IPS DF 6.9 (cell line): ENCODE data around the gene KIAA1755.

Experiments used
- DNase-seq: peaks from one replicate; pipeline ENCODE4 v3.0.0-alpha.2; 2013; ENCODE audit warnings: low read depth, low spot score
- H3K27ac ChIP-seq: one replicate; pipeline ENCODE4 v1.5.1; 2013; ENCODE audit warnings: low read length, control low read depth
- H3K27me3 ChIP-seq: 2 replicates; pipeline ENCODE4 v1.6.1; 2013; ENCODE audit warnings: mild to moderate bottlenecking, low read length; ENCODE audit not compliant: control insufficient read depth, insufficient read depth
- H3K36me3 ChIP-seq: 2 replicates; pipeline ENCODE4 v1.6.1; 2013; ENCODE audit warnings: low read length; ENCODE audit not compliant: control insufficient read depth, insufficient read depth
- H3K4me1 ChIP-seq: 2 replicates; pipeline ENCODE4 v1.6.1; 2013; ENCODE audit warnings: low read length; ENCODE audit not compliant: control insufficient read depth, insufficient read depth
- H3K4me3 ChIP-seq: 2 replicates; pipeline ENCODE4 v1.5.1; 2013; ENCODE audit warnings: mild to moderate bottlenecking, low read length
- H3K9me3 ChIP-seq: 2 replicates; pipeline ENCODE4 v1.6.1; 2013; ENCODE audit warnings: low read length, inconsistent platforms; ENCODE audit not compliant: control insufficient read depth, insufficient read depth
- WGBS: extraction: QIAGEN DNeasy Blood & Tissue Kit; methylation state at CpG from one replicate; pipeline ENCODE4 v1.1.7; 2013; ENCODE audit warnings: mixed read lengths, missing lambda C conversion rate; ENCODE audit not compliant: insufficient read length, insufficient coverage; 5-methylcytosine and 5-hydroxymethylcytosine counted together

Gene KIAA1755

DNA sequence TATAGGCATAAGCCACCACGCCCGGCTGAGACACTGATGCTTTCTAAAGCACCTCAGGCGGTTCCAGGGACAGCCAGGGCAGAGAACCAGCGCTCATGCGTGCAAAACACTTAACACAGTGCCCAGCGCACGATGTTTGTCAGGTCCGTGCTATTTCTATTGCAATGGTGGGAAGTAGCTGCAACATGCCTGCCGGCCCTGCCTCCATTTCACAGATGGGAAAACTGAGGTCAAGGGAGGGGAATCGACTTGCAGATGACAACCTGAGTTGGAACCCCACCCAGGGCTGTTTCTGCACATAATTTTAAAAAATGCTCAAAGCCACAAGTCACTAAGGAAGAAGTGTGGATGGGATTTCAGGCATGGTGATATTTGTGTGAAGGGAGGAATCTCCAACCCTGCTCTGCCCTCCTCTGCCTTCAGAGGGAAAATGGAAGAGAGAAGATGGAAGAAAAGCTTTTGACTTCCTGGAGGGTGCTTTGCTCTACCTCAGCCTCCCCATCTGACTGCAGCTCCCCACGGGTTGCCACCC, 39.9 kb downstream of the KIAA1755 start:
- no peaks in the 10 kb centered on the region for H3K27me3 ChIP-seq
- no peaks in the 10 kb centered on the region for H3K4me1 ChIP-seq
- H3K36me3 ChIP-seq, result no peaks in the 10 kb centered on the region
- H3K9me3 ChIP-seq, result no peaks in the 10 kb centered on the region
- no peak for DNase-seq
- WGBS, result no CpG with 5 or more reads among the region's 11 CpGs
- no peak overlapping the region for H3K4me3 ChIP-seq
- no peak overlapping the region for H3K27ac ChIP-seq

- no peaks in the 10 kb centered on the region for H3K4me1 ChIP-seq
- H3K4me3 ChIP-seq, result no peak overlapping the region
- no peaks in the 10 kb centered on the region for H3K36me3 ChIP-seq
- H3K9me3 ChIP-seq, result no peaks in the 10 kb centered on the region
- no peak overlapping the region for H3K27ac ChIP-seq
- no peaks in the 10 kb centered on the region for H3K27me3 ChIP-seq
- no peak for DNase-seq
- no CpG with 5 or more reads among the region's 19 CpGs for WGBS
Observed at GRCh38 chr20:38219006-38219950, 41.3 kb downstream of the KIAA1755 start.

- H3K27me3 ChIP-seq, result no peaks in the 10 kb centered on the region
- no peak for DNase-seq
- H3K9me3 ChIP-seq, result no peaks in the 10 kb centered on the region
- no peaks in the 10 kb centered on the region for H3K36me3 ChIP-seq
- H3K4me3 ChIP-seq, result no peak overlapping the region
- no peak overlapping the region for H3K27ac ChIP-seq
- H3K4me1 ChIP-seq, result no peaks in the 10 kb centered on the region
- WGBS, result no CpG with 5 or more reads among the region's 7 CpGs
Observed at GRCh38 chr20:38218566-38218885, 42.0 kb downstream of the KIAA1755 start.

DNA sequence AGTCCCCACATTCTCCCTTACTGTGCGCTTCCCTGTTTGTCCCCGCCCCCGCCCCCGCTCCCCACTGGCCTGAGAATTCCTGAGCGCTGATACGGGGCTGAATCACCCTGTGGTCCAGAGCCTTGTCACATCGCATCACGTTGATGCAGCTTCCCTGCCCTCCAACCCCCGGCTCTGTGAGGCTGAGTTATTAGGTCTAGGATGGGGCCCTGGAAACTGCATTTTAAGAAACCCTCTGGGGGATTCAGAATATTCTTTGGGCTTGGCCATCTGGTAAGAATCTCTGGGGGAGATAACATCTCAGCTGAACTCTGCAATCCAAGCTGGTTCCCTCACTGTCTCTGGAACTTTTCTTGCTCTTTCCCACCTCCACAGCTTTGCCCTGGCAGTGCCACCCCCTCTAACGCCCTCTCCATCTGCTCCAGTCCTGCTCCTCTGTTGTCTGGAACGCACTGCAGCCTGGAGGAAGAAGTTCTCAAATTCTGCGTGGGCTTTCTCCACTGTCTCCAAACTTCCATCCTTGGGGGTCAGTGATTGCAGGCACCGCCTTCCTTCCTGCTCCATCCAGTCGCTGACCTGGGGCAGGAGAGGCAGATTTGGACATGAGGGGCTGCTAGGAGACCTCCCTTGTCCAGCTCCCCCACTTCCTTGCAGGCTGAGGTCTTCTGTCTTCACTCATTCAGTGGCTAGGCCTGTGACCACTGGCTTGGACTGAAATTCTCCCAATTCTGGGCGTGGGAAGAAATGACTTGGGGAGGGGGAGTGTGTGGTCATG, 42.6 kb downstream of the KIAA1755 start:
- H3K36me3 ChIP-seq, result no peaks in the 10 kb centered on the region
- H3K4me1 ChIP-seq, result no peaks in the 10 kb centered on the region
- H3K9me3 ChIP-seq, result no peaks in the 10 kb centered on the region
- H3K27me3 ChIP-seq, result no peaks in the 10 kb centered on the region
- H3K4me3 ChIP-seq, result no peak overlapping the region
- DNase-seq, result no peak
- WGBS, result no CpG with 5 or more reads among the region's 15 CpGs
- no peak overlapping the region for H3K27ac ChIP-seq

GRCh38 chr20:38216746-38217595, 43.6 kb downstream of the KIAA1755 start:
- no CpG with 5 or more reads among the region's 24 CpGs for WGBS
- no peak overlapping the region for H3K27ac ChIP-seq
- no peak overlapping the region for H3K4me3 ChIP-seq
- no peaks in the 10 kb centered on the region for H3K27me3 ChIP-seq
- H3K4me1 ChIP-seq, result no peaks in the 10 kb centered on the region
- H3K9me3 ChIP-seq, result no peaks in the 10 kb centered on the region
- no peaks in the 10 kb centered on the region for H3K36me3 ChIP-seq
- no peak for DNase-seq

- no peak for DNase-seq
- no peak overlapping the region for H3K27ac ChIP-seq
- no peaks in the 10 kb centered on the region for H3K36me3 ChIP-seq
- no peaks in the 10 kb centered on the region for H3K27me3 ChIP-seq
- WGBS, result no CpG with 5 or more reads among the region's 6 CpGs
- no peaks in the 10 kb centered on the region for H3K9me3 ChIP-seq
- no peak overlapping the region for H3K4me3 ChIP-seq
- H3K4me1 ChIP-seq, result no peaks in the 10 kb centered on the region
Observed at GRCh38 chr20:38216201-38216600, 44.3 kb downstream of the KIAA1755 start.

DNA sequence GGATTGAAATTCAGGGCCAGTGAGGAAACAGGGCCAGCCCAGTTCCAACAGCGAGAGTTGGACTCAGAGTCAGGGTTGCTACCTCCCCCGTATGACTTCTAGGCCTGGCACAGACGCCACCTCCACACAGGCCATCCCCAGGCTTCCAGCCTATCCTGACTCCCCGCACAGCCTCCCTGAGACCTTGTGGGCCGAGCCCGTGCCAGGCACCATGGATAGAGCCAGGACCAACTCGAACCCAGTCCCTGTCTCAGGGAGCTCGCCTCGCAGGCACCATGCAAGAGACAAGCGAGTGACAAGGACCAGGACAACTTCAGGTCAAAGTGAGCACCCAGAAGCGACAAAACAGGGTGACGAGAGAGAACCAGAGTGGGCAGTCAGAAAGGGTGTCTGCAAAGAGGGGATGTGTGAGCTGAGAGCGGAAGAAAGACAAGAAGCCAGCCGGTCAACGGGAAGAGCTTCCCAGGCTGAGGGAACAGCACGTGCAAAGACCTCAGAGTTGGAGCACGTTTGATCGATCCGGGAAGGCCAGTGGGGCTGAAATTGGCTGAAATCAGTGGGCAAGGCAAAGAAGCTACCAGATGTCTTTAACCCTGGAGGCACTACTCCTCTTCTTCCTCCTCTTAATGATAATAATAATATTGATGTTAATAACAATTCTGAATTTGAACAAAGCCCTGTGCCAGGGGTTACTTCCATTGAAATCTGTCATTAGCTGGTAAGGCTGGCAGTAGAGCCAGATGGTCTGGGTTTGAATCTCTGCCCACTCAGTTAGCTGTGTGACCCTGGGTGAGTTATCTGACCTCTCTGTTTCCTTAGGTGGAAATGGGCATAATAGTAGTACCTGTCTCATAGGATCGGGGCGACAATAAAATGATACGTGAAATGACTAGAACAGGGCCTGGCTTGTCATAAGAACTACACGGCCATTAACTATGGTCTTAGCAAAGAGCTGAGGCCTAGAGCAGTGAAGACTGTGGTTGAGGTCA, 45.0 kb downstream of the KIAA1755 start:
- H3K4me1 ChIP-seq, result no peaks in the 10 kb centered on the region
- DNase-seq, result no peak
- H3K9me3 ChIP-seq, result no peaks in the 10 kb centered on the region
- no peak overlapping the region for H3K27ac ChIP-seq
- H3K27me3 ChIP-seq, result no peaks in the 10 kb centered on the region
- no peak overlapping the region for H3K4me3 ChIP-seq
- H3K36me3 ChIP-seq, result no peaks in the 10 kb centered on the region
- WGBS, result no CpG with 5 or more reads among the region's 23 CpGs

DNA sequence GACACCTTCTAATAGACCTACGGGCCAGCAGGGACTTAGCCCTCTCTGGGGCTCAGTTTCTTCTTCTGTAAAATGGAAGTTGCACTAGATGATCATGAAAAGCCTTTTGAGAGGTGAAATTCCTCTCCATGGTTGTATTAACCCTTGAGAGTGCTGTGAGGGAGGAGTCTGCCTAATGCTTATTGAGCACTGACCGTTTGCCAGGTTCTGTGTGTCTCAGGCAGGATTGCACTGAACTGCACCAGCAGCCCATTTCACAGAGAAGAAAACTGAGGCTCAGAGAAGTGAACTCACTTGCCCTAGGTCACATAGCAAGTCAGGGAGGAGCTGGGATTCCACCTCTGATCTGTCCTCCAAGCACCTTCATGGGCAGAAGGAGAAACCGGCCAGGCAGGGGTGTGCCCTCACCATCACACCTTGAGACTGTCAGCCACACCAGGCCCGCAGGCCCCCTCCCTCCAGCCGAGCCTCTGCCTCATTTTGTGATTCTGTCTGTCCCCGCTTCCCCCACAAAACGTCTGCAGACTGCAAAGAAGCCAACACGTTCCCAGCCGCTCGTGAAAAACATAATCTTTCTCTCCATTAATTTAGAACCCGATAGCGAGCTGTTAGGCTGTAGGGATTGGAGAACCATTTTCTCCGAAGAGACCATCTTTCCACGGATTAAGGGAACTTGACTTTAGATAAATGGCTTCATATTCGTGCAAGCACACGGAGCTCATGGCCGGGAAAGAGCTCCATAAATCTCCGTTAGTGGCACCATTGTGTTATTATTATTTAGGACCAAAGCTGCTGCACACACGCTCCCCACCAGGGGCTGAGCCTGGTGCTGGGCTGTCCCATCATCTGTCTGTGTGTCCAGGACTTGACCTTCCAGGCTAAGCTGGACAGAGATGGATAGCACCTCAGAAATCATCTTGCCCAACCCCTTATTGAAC, 46.0 kb downstream of the KIAA1755 start:
- DNase-seq, result no peak
- Histone ChIP-seq H3K27ac (no peak overlapping the region), H3K36me3 (no peaks in the 10 kb centered on the region), H3K27me3 (no peaks in the 10 kb centered on the region), H3K4me1 (no peaks in the 10 kb centered on the region), H3K4me3 (no peak overlapping the region), H3K9me3 (no peaks in the 10 kb centered on the region)
- WGBS, result no CpG with 5 or more reads among the region's 19 CpGs

DNA sequence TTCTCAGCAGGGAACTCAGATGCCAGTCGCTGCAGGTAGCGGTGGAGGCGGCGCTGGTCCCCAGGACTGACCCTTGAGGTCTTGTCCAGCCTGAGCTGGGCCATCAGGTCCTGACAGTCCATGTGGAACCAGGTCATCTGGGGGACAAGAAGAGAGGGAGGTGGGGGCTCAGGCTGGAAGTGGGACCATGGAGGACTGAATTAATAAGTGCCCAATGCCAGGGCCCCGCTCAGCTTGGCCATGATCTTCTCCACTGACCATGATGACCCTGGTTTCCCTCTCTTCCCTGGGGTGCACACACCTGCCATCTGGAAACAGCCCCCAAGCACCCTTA, 47.0 kb downstream of the KIAA1755 start:
- Histone ChIP-seq H3K4me3 (no peak overlapping the region), H3K27ac (no peak overlapping the region), H3K4me1 (no peaks in the 10 kb centered on the region), H3K27me3 (no peaks in the 10 kb centered on the region), H3K36me3 (no peaks in the 10 kb centered on the region), H3K9me3 (no peaks in the 10 kb centered on the region)
- no peak for DNase-seq
- WGBS, result no CpG with 5 or more reads among the region's 5 CpGs
